HG02840 (cell line): Measurements from ENCODE around the gene SYCE3.

ENCODE experiments used
- ATAC-seq: cut with Tn5 transposase; IDR thresholded peaks from one replicate; pipeline ENCODE4 v1.9.1; 2021; ENCODE audit warnings: mild to moderate bottlenecking, moderate library complexity, moderate number of reproducible peaks; ENCODE audit not compliant: unreplicated experiment, low FRiP score

The SYCE3 gene

DNA sequence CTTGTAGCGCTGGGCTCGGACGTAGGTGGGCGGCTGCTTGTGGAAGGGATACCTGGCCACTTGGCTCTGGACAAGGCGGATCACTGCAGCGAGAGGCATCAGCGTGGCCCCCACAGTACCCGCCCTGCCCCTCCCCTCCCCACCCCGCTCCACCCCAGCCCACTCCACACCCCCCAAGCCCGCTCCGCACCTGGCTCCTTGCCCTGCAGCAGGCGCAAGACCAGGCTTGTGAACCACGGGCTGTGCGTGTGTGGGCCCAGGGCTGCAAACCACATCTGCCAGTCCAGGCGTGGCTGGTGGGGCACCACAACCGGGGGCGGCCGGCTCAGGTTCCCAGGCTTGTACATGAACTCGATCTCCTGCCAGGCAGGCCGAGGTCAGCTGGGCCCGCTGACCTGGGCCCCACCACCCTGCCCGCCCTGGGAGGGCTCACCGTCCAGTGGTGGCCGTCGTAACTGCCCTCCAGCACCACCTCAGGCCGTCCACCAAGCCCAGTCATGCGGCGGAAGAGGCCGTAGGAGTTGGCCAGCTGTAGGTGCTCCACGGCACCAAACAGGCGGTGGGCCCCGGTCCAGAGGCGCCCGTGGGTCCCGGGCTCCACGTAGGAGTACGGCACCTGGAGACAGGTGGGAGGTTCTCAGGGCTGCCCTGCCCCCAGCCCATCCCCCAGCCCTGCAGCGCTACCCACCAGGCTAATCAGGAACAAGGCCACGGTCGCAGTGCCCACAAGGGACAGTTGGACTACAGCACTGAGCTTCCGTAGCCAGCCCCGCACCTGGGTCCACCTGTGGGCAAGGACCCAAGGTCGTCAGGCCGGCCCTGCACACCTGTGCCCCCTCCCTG, 58.1 kb downstream of the SYCE3 start:
- no peak for ATAC-seq

DNA sequence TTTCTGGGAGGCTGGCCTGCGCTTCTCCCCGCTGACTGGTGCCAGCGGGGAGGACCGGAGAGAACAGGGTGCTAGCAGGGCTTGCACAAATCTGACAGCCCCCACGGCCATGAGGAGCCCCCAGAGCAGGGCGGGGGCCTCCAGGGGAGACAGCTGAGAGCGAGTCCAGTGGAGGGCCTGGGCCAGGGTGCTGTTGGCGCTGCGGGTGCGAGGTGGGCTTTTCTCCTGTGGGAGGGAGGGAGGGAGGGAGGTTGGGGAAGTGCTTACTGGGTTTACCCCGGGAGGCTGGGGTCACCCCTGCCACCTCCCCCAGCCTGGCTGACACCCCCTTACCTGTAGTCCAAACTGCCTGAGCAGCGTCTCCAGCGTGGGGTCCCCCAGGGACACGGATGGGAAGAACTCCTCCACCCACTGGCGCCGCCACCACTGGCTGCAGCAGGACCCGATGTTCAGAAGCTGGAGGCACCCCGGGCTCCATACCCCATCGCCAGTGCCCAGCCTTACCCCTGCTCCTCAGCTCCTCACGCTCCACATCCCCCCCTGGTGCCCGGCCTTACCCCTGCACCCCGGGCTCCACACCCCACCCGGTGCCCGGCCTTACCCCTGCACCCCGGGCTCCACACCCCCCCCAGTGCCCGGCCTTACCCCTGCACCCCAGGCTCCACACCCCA, 59.1 kb downstream of the SYCE3 start:
- no peak for ATAC-seq

DNA sequence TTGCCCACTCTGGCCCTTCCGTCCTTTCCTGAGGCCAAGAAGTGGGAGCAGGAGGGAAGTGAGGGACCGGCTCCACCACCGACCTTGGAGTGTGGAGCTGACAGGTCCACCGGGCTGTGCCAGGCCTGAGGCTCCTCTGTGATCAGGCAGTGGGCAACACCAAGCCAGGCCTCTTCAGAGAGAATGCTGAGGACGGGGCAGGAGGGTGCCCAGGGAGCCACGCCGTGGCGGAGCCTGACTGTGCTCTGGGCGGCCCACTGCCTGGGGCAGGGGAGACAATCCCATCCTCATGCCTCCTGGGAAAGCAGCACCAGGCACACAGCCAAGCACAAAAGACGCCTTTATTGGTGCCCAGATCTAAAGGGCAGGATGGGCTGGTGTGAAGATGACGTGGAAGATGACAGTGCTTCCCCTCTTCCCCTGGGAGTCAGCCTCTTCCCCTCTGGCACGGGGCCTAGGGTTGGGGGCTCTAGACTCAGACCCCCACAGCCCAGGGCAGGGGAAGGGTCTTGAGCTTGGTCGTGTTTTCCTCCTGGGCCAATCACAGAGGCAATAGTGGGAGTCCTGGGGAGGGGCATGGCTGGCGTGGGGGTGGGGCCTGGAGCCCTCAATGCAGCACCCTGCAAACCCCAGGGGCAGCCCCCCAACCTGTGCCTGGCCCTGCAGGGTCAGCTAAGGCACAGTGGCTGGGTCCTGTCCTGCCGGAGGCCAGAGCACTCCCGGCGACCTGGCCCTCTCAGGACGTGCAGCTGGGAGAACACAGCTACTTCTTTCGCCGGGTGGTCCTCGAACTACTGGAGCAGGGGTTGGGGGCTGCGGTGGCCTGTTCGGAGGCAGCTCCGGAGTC, 59.9 kb downstream of the SYCE3 start:
- ATAC-seq = no peak

GRCh38 chr22:50502096-50502495, 60.6 kb downstream of the SYCE3 start:
- no peak for ATAC-seq
